Keratinocyte (primary cell): ENCODE measurements around the gene UNC13C.

Source experiments
- EZH2 ChIP-seq: IDR thresholded peaks from one replicate; pipeline ENCODE4 v1.6.1; 2012; ENCODE audit warnings: inconsistent platforms, mild to moderate bottlenecking, low read length, moderate library complexity
- TF ChIP-seq, protein P1 (sequence below), 3 experiments: IDR thresholded peaks in 1 of 3; conservative IDR thresholded peaks in 1 of 3; optimal IDR thresholded peaks in 1 of 3; 2 replicates in 2 of 3; 3 replicates in 1 of 3; pipeline versions ENCODE3 to v1.5.1; 2011; ENCODE audit warnings: low read length in 3 of 3, mild to moderate bottlenecking in 3 of 3, moderate library complexity in 2 of 3, control low read depth in 1 of 3, inconsistent platforms in 1 of 3; ENCODE audit not compliant: insufficient read depth in 2 of 3; ENCODE audit errors: extremely low read depth in 1 of 3

DNA sequence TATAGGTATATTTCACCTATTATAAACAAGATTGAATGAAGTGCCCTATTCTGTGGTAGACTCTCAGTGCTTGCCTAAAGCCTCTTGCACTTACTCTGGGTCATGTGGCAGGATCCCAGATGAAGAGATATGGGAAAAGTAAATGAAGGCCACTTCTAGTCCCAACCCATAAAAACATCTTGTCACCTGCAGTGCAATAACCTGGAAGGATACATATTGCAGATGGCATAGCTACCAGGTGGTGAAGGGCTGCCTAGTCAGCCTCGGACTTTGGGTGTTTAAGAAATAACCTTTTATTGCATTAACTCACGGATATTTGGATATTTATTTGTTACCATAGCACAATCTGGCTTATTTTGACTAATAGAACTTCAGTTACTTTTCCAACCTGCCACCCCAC is 367.1 kb downstream of the UNC13C start:
- TF ChIP-seq, protein P1, sequence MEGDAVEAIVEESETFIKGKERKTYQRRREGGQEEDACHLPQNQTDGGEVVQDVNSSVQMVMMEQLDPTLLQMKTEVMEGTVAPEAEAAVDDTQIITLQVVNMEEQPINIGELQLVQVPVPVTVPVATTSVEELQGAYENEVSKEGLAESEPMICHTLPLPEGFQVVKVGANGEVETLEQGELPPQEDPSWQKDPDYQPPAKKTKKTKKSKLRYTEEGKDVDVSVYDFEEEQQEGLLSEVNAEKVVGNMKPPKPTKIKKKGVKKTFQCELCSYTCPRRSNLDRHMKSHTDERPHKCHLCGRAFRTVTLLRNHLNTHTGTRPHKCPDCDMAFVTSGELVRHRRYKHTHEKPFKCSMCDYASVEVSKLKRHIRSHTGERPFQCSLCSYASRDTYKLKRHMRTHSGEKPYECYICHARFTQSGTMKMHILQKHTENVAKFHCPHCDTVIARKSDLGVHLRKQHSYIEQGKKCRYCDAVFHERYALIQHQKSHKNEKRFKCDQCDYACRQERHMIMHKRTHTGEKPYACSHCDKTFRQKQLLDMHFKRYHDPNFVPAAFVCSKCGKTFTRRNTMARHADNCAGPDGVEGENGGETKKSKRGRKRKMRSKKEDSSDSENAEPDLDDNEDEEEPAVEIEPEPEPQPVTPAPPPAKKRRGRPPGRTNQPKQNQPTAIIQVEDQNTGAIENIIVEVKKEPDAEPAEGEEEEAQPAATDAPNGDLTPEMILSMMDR (optimal IDR thresholded peaks at IDR 0.05 in 1 of 3, IDR thresholded peaks at IDR 0.05 in 1 of 3, conservative IDR thresholded peaks at IDR 0.05 in 1 of 3; ENCODE audit: extremely low read depth in 1 of 3, insufficient read depth in 2 of 3, low read length in 3 of 3) = no peak
- no peak for TF ChIP-seq EZH2
